NCI-H2029 (cell line): ENCODE results near the gene EPHA7.

Source experiments
- DNase-seq: peaks from one replicate; lab custom pipeline; 2025; lab: John Stamatoyannopoulos, UW

EPHA7 gene

DNA sequence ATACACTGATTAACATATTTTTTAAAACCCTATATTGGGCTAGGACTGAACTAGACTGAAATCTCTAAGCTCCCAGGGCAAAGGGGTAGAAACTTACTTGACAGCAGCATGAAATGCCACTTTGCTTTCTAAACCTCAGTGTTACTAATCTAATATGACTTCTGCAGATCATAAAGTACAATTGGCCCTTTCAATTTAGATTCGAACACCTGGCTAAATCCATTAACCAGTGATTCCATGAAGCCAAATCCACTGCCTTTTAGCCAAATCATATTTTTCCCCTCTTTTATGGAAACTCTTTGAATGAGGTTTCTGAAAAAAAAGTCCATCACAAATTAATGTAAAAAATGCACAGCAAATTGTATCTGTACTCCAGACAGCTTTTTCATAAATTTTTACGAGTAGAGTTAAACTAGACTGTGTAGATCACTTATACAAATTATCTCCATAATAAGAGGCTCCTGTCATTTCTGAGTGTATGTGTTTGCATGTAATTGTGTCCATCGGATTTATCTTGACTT is 25.7 kb downstream of the EPHA7 start:
- DNase-seq: no peak

- DNase-seq: no peak
Measured at GRCh38 chr6:93392797-93393196, 26.6 kb downstream of the EPHA7 start.

- DNase-seq: no peak
Measured at GRCh38 chr6:93391965-93392364, 27.4 kb downstream of the EPHA7 start.

GRCh38 chr6:93389192-93389591 is 30.2 kb downstream of the EPHA7 start:
- DNase-seq: peak; percentile 73

DNA sequence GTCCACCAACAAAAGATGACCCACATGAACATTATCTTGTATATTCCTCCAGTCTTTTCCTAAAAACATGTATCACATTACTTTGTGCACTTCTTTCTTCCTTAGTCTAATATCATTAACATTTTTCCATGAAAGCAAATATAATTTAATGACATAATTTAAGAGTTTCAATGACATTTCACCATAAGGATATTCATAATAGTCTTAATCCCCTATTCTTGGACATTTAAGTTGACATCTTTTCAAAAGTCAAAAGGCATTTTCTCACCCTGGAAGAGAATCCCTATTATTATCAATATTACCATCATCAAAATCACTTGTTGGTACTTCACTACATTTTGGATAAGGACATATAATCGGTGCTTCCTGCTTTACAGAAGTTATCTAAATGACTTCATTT is 31.3 kb downstream of the EPHA7 start:
- no peak for DNase-seq

GRCh38 chr6:93376026-93376540 is 43.3 kb downstream of the EPHA7 start:
- DNase-seq: no peak

DNA sequence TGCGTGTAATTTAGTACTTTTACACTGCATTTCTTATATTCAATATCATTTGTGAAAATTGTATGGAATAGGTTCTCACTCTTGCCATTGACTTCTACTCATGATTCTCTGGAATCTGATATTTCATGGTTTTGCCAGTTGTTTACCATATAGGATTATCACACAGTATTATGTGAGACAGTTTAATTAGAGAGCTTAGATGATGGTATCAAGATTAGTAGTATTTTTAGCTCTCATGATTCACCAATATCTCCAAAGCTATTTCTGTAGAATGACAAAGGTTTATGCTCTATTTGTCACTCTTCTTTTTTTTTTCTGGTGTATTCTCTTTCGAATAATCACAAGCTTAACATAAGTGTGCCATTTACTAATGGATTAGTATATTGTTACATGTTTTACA is 45.9 kb downstream of the EPHA7 start:
- DNase-seq: no peak

- DNase-seq: no peak
Measured at GRCh38 chr6:93371756-93372155, 47.6 kb downstream of the EPHA7 start.

GRCh38 chr6:93369586-93370134 is 49.7 kb downstream of the EPHA7 start:
- no peak for DNase-seq

DNA sequence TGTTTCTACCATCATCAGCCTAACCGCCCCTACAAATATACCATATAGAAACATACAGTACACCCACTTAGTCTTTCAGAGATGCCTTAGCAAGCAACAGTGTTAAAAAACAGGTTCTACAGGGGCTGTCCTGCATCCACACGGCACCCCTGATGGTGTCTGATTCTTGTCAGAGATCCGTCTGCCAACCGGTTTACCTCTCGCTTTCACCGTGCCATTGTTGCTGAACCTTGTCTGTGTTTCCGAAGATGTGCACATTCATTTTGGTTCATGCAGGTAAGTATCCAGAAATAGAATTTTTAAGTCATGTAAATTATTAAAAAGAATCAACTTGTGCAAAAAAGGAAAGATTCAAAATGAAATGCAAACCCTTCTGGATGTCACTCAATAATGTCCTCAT is 52.9 kb downstream of the EPHA7 start:
- peak; percentile 54 for DNase-seq

GRCh38 chr6:93365445-93365844 is 53.9 kb downstream of the EPHA7 start:
- DNase-seq: no peak

GRCh38 chr6:93358435-93358834 is 60.9 kb downstream of the EPHA7 start:
- DNase-seq: no peak

GRCh38 chr6:93352604-93353003 is 66.8 kb downstream of the EPHA7 start:
- no peak for DNase-seq

- DNase-seq: no peak
Measured at GRCh38 chr6:93351222-93351621, 68.1 kb downstream of the EPHA7 start.

- no peak for DNase-seq
Measured at GRCh38 chr6:93350774-93351173, 68.6 kb downstream of the EPHA7 start.

- DNase-seq: no peak
Measured at GRCh38 chr6:93344333-93344835, 75.0 kb downstream of the EPHA7 start.

- DNase-seq: no peak
Measured at GRCh38 chr6:93343476-93343875, 75.9 kb downstream of the EPHA7 start.

DNA sequence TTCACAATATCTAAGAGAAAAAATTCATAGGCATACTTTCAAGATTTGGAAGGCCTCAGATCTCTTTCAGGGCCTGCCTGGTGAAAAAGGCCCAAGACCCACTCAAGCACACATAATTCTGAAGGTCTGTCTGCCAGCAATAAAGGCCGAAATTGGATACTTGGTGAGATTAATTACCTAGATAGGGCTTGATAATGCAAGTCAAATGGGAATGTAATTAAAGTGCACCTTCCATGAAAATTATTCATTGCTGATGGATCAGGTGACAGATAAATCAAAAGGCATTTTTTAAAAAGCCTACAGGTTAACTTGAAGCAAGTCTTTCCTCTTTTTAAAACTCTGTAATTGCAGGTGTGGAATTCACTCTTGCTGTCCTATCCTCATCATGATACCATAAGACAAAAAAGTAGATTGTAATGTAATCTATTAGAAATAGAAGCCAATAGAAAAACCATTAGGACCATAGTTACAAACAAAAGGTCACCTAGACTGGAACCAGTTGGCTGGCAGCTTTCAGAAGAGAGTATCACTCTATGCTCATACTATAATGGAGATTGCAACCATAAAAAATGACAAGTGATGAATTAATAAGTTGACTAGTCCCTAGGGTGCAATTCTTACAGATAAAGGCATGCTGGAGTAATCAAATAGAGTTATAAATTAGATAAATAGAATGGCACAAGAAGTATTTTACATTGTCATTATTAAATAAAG is 77.3 kb downstream of the EPHA7 start:
- DNase-seq: no peak

GRCh38 chr6:93337772-93338394 is 81.5 kb downstream of the EPHA7 start:
- DNase-seq: no peak

DNA sequence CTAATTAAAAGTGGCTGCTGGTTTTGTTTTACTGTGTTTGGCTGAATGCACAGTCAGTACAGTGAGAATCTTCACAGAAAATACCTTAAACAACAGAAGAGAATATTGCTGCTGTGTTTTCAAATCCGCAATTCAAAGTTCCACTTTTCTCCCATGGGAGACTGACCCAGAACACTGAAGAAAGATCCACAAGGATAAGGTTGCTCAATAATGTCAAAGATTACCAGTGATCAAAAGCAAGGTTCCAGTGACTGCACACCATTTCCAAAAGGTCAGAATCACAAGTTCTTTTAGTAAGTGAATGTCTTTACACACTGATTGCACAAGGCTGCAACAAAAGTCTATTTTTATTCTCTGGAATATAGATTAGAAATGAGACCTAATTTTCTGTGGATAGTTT is 82.3 kb downstream of the EPHA7 start:
- DNase-seq: no peak

DNA sequence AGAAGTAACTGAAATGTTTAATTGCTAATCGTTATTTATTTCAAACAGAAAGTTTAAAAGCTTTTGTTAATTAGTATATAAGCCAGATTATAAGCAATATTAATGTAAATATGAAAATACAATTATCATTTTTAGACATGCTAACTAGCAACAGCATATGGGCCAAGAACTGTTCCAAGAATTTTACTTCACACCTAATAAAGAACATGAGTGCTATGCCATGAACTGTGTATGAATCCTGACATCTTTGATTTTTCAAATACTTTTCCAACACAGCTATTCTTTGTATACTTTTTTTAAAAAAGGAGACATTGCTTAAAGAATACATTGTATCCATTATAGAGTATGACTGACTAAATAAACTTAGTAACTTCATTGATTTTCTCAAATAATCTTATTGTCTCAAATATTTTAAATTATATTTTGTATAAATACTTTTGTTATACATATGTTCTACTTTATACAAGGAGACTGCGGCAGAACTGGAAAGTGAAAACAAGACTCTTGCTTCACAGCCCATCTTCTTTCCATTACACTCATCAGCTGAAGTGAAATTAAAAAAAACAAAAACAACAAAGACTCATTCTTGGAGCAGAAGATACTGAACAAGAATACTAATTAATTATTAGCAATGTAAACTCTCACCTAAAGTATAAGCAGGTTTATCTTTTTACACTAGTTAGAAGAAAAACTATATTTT is 89.9 kb downstream of the EPHA7 start:
- no peak for DNase-seq

GRCh38 chr6:93327857-93328256 is 91.5 kb downstream of the EPHA7 start:
- no peak for DNase-seq
